SK-N-MC (cell line): ENCODE measurements around the gene E2F4.

Experiments used
- EZH2 ChIP-seq: fragments of 200-600 bp; sonication (generic); IDR thresholded peaks from one replicate; pipeline ENCODE4 v1.6.1; 2017; ENCODE audit warnings: antibody characterized with exemption
- POLR2AphosphoS5 ChIP-seq: IDR thresholded peaks from 2 replicates; pipeline ENCODE4 v1.6.1; 2012; ENCODE audit warnings: mild to moderate bottlenecking, low read depth, low read length, borderline replicate concordance

- TF ChIP-seq EZH2 (no peak), POLR2AphosphoS5 (no peak)
These were observed 53.7 kb downstream of the E2F4 start for GRCh38 chr16:67245674-67246080.
